AG08396 (cell line): ENCODE data around the gene MYBPHL.

Experiments used
- DNase-seq: peaks from one replicate; pipeline ENCODE4 v3.0.0; 2012; ENCODE audit warnings: low spot score, mixed read lengths

Gene MYBPHL

DNA sequence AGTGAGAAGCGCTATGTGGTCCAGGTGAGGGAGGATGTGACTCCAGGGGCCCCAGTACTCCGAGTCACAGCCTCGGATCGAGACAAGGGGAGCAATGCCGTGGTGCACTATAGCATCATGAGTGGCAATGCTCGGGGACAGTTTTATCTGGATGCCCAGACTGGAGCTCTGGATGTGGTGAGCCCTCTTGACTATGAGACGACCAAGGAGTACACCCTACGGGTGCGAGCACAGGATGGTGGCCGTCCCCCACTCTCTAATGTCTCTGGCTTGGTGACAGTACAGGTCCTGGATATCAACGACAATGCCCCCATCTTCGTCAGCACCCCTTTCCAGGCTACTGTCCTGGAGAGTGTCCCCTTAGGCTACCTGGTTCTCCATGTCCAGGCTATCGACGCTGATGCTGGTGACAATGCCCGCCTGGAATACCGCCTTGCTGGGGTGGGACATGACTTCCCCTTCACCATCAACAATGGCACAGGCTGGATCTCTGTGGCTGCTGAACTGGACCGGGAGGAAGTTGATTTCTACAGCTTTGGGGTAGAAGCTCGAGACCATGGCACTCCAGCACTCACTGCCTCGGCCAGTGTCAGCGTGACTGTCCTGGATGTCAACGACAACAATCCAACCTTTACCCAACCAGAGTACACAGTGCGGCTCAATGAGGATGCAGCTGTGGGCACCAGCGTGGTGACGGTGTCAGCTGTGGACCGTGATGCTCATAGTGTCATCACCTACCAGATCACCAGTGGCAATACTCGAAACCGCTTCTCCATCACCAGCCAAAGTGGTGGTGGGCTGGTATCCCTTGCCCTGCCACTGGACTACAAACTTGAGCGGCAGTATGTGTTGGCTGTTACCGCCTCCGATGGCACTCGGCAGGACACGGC lies 55.3 kb downstream of the MYBPHL start:
- DNase-seq, result no peak

DNA sequence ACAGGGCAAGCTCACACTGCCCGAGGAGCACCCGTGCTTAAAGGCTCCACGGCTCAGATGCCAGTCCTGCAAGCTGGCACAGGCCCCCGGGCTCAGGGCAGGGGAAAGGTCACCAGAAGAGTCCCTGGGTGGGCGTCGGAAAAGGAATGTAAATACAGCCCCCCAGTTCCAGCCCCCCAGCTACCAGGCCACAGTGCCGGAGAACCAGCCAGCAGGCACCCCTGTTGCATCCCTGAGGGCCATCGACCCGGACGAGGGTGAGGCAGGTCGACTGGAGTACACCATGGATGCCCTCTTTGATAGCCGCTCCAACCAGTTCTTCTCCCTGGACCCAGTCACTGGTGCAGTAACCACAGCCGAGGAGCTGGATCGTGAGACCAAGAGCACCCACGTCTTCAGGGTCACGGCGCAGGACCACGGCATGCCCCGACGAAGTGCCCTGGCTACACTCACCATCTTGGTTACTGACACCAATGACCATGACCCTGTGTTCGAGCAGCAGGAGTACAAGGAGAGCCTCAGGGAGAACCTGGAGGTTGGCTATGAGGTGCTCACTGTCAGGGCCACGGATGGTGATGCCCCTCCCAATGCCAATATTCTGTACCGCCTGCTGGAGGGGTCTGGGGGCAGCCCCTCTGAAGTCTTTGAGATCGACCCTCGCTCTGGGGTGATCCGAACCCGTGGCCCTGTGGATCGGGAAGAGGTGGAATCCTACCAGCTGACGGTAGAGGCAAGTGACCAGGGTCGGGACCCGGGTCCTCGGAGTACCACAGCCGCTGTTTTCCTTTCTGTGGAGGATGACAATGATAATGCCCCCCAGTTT lies 56.1 kb downstream of the MYBPHL start:
- DNase-seq, result no peak

DNA sequence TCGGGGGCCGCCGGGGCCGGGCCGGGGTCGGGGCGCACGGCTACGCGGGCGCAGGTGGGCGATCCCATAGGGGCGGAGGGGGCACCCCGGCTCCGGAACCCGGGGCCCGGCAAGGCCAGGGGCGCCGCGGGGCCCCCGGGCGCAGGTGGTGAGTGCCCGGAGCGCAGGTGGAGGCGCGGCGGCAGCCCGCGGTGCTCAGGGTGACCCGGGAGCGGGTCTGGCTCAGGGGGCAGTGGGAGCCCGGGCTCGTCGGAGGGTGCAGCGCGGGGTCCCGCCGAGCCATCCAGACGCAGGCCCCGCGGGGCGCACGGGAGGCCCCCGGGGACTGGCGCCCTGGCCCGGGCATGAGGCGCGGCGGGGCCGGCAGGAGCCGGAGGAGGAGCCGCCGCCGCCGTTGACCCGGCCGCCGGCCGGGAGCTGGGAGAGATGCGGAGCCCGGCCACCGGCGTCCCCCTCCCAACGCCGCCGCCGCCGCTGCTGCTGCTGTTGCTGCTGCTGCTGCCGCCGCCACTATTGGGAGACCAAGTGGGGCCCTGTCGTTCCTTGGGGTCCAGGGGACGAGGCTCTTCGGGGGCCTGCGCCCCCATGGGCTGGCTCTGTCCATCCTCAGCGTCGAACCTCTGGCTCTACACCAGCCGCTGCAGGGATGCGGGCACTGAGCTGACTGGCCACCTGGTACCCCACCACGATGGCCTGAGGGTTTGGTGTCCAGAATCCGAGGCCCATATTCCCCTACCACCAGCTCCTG lies 57.0 kb downstream of the MYBPHL start:
- peak; percentile 69 for DNase-seq

DNA sequence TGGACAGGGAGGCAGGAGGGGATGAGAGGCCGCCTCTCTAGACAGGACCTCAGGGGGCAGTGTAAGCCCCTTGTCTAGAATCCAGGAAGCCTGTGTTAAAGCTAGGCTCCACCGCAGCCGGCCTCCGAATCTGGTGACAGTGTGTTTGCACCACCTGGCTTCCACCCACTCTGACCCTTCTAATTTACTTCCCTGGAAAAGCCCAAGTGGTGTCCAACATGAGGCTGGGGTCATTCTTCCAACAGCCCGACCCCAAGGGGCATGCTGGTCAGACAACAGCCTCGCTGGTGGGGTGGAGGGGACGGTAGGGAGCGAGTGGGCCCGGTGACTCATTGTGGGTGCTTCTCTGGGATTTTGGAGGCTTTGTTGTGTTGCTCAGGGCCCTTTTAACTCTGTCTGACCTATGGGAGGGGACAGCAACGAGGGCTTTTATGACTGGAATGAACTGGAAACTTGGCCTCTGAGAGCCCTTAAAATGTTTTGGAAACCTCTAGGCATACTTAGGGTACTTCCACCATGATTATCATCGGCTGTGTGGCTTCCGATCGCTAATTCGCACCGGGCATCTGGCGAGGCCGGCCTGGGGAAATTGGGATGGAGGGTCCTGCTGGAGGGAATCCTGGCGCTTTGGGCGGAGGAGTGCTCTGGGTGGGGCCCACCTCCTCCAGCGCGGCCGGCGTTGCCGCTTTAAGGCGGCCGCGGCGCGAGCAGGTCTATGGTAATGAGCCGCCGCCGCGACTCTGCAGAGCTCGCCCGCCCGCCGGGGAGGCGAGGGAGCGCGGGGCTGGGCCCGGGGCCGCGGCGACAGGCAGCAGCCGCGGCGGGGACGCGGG lies 57.8 kb downstream of the MYBPHL start, which contains the start of gene CELSR2:
TSS of gene CELSR2 (plus strand) at position 743 of the 833 bp plus-strand sequence. CDS start 541 bp downstream, outside the sequence.
- DNase-seq, result peak; percentile 91

DNA sequence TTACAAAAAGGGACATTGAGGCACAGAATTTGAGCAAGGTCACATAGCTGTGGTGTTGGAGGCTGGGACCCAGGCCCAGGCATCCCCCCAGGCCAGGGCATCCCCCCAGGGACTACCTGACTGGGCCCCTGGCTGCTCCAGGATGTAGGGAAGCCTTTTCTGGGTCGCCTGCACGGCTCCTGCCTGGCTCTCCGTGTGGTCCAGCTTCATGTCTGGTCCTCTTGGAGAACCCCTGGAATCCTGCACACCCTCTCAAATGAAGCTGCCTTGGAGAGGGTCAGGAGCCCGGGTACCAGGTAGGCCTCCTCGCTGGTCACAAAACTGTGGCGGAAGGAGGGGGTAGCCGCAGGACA lies 58.4 kb downstream of the MYBPHL start:
- DNase-seq, result no peak

- DNase-seq, result no peak
Measured at GRCh38 chr1:109247401-109248365, 59.1 kb downstream of the MYBPHL start.

DNA sequence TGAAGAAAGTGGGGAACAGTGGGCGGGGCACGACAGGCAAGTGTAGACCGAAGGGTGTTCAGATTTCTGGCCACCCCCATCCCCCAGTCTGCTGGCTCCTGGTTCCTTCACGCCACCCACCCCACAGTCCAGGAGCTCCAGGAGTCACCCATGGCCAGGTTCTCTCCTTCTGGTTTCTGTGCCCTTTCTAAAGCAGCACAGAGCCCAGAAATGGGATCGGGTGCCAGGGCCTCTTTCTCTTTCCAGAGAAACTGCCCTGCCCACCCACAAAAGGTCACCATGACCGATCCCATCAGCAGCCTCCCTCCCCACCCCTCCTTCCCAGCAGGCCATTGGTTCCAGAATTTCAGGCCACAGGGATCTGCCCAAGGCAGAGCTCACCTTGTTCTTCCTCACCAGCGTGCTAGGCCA lies 60.7 kb downstream of the MYBPHL start:
- no peak for DNase-seq

GRCh38 chr1:109243860-109244552 lies 62.8 kb downstream of the MYBPHL start:
- no peak for DNase-seq

DNA sequence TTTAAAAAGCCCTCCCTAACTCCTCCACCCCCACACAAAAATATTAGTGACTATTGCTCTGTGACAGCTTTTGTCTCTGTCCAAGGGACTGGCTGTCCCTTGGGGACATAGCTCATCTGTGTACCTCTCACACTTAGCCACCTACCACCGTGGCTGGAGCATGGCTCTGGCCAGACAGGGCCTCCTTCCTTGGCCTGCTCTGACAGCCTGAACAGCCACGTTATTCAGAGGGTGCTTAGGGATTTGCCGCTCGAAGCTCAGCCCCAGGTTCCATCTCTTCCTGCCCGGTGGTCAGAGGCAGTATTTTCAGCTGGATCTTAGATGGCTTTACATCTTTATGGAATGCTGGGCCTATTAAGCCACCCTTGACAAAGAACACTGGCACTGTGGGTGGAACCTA lies 63.6 kb downstream of the MYBPHL start:
- no peak for DNase-seq

DNA sequence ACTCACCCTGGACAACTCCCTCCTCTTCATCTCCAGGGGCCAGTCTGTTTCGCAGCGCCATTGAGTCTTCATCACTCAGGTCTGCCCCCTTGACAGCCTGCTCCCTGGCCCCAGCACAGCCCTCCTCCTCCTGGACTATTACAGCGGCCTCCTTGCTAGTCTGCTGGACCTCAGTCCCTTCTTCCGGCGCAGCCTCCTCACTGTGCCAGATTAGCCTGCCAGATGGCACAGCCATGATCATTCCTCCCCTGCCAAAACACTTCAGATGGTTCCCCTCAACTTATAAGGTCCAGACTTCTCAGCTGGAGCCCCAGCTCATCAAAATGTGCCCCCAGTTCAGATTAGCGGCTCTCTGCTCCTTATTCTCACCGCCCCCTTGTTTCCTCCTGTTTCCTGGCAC lies 64.4 kb downstream of the MYBPHL start:
- DNase-seq, result peak; percentile 36
